ENCODE measurements around the gene MYRIP.

Gene MYRIP

DNA sequence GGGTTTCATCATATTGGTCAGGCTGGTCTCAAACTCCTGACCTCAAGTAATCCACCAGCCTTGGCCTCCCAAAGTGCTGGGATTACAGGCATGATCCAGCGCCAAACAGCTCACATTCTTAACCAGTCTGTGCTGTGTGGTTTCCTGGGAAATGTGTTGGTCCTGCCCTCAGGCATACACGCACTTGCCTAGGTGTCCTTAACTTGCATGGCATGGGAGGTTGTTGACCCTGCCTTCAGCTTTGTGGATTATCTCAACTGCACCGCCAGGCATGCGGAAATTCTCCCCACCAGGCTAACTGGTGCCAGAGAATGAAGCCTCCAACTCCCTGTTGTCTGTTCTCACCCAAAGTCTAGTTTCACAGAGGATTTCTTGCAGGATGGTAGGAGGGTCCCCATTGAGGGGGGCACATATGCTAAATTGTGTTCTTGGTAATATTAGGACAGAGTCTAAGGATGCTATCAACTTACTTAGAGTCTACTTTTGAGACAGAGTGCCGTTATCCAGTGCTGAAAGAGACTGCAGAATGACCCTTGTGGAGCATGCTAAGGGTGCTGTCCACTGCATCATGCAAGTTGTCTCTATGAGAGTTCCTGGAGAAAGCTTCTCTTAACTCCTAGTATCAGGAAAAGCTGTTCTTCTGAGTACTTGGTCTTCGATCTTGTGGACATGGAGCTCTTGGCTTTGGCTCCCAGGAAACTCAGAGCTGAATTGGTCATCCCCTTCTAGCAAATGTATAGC lies 438.5 kb downstream of the MYRIP start:
- H3K4me3 ChIP-seq (replicated peaks; ENCODE audit: low read depth, low read length) = no peak overlapping the region
- no peak for DNase-seq (ENCODE audit: extremely low read depth, insufficient read length)
- no peak for TF ChIP-seq CTCF (IDR thresholded peaks at IDR 0.05; ENCODE audit: insufficient read depth, low read length, poor library complexity, severe bottlenecking)
- H3K27me3 ChIP-seq (replicated peaks; ENCODE audit: control insufficient read depth, insufficient read depth, low read length) = no peaks in the 10 kb centered on the region; the same call in 1 of the 2 replicates
- H3K36me3 ChIP-seq (ENCODE audit: control insufficient read depth, insufficient read depth, low read length) = no peaks in the 10 kb centered on the region

DNA sequence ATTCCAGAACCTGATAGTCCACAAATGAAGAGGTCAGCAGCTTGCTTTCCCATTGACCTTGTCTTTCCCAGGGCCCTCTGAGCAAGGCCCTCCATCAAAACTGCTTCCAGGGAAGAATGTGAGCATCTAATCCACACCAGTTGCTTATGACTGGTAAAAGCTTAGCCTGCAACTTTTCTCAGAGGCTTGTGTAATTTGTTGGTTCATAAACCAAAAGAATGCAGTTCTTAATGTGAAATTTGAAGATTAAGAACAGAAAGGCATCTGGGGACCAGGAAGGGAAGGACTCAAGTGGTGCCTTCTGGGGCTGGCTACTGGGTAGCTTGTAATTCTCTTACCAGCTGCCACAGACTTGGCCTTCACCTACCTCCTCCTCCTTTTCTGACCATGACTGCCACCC lies 439.2 kb downstream of the MYRIP start:
- DNase-seq (ENCODE audit: extremely low read depth, insufficient read length) = no peak
- Histone ChIP-seq H3K27me3 (replicated peaks; ENCODE audit: control insufficient read depth, insufficient read depth, low read length) (no peaks in the 10 kb centered on the region; the same call in 1 of the 2 replicates), H3K36me3 (ENCODE audit: control insufficient read depth, insufficient read depth, low read length) (no peaks in the 10 kb centered on the region), H3K4me3 (replicated peaks; ENCODE audit: low read depth, low read length) (no peak overlapping the region)
- TF ChIP-seq CTCF (IDR thresholded peaks at IDR 0.05; ENCODE audit: insufficient read depth, low read length, poor library complexity, severe bottlenecking) = no peak

- Histone ChIP-seq H3K4me3 (replicated peaks; ENCODE audit: low read depth, low read length) (no peak overlapping the region), H3K27me3 (replicated peaks; ENCODE audit: control insufficient read depth, insufficient read depth, low read length) (no peaks in the 10 kb centered on the region; the same call in 1 of the 2 replicates), H3K36me3 (ENCODE audit: control insufficient read depth, insufficient read depth, low read length) (no peaks in the 10 kb centered on the region)
- no peak for TF ChIP-seq CTCF (IDR thresholded peaks at IDR 0.05; ENCODE audit: insufficient read depth, low read length, poor library complexity, severe bottlenecking)
- DNase-seq (ENCODE audit: extremely low read depth, insufficient read length) = no peak
Measured at GRCh38 chr3:40249168-40249567, 439.8 kb downstream of the MYRIP start.

- no peaks in the 10 kb centered on the region for H3K27me3 ChIP-seq (replicated peaks; ENCODE audit: control insufficient read depth, insufficient read depth, low read length)
- H3K4me3 ChIP-seq (replicated peaks; ENCODE audit: low read depth, low read length) = no peak overlapping the region
- no peak for TF ChIP-seq CTCF (IDR thresholded peaks at IDR 0.05; ENCODE audit: insufficient read depth, low read length, poor library complexity, severe bottlenecking)
- no peak for DNase-seq (ENCODE audit: extremely low read depth, insufficient read length)
- no peaks in the 10 kb centered on the region for H3K36me3 ChIP-seq (ENCODE audit: control insufficient read depth, insufficient read depth, low read length)
Measured at GRCh38 chr3:40254491-40254890, 445.1 kb downstream of the MYRIP start.

DNA sequence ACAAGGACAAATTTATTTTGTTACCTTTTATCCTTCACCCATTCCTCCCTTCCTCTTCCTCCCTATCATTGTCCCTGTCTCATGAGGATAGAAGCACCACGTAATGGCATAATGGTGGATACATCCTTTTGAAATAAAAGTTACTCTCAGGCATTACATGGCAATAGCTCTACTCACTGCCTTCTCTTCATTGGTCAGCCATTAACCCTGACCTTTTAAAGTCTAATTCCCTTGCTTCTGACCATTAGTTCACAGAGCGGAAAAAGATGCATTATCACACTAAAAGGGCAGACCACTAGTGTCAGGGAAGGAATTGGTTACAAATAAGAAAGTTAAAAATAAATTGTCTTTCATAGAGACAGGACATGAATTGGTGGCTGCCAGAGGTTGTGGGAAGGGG lies 445.5 kb downstream of the MYRIP start:
- Histone ChIP-seq H3K27me3 (replicated peaks; ENCODE audit: control insufficient read depth, insufficient read depth, low read length) (no peaks in the 10 kb centered on the region), H3K4me3 (replicated peaks; ENCODE audit: low read depth, low read length) (no peak overlapping the region), H3K36me3 (ENCODE audit: control insufficient read depth, insufficient read depth, low read length) (no peaks in the 10 kb centered on the region)
- no peak for TF ChIP-seq CTCF (IDR thresholded peaks at IDR 0.05; ENCODE audit: insufficient read depth, low read length, poor library complexity, severe bottlenecking)
- no peak for DNase-seq (ENCODE audit: extremely low read depth, insufficient read length)

Measured in GM06990 (cell line).